Neural cell (in vitro differentiated cells): Measurements from ENCODE around the gene SPATA31C1. TPM values are rescaled to one million over a fixed set of nuclear protein-coding genes. Genes with fewer than 3 reads are reported as not detected.

Source experiments
- H2AFZ ChIP-seq: fragments of 200-600, 300-800 bp; sonication (generic), shearing (Covaris generic); 2 replicates; pipeline ENCODE4 v1.6.0; 2014; ENCODE audit warnings: low read depth, mild to moderate bottlenecking, antibody characterized with exemption, low read length, moderate library complexity
- H3F3A ChIP-seq: fragments of 200-600 bp; shearing (Covaris generic); 2 replicates; pipeline ENCODE4 v1.6.1; 2016; ENCODE audit warnings: mild to moderate bottlenecking, moderate library complexity, mixed read lengths, antibody characterized with exemption, low read length; ENCODE audit not compliant: insufficient read depth, poor library complexity, severe bottlenecking
- H3K27ac ChIP-seq: fragments of 200-600, 300-800 bp; sonication (generic), shearing (Covaris generic); 2 replicates; pipeline ENCODE4 v1.5.1; 2014; ENCODE audit warnings: mild to moderate bottlenecking, low read length, moderate library complexity
- H3K27me3 ChIP-seq: fragments of 300-800, 200-600 bp; sonication (generic), shearing (Covaris generic); 2 replicates; pipeline ENCODE4 v1.6.0; 2014; ENCODE audit warnings: mild to moderate bottlenecking, low read depth, low read length, moderate library complexity; ENCODE audit not compliant: insufficient read depth
- H3K36me3 ChIP-seq: fragments of 300-800, 200-600 bp; sonication (generic), shearing (Covaris generic); 2 replicates; pipeline ENCODE4 v1.5.1; 2014; ENCODE audit warnings: mild to moderate bottlenecking, antibody characterized with exemption, low read length, moderate library complexity; ENCODE audit not compliant: insufficient read depth
- H3K4me2 ChIP-seq: fragments of 300-800, 200-600 bp; sonication (generic), shearing (Covaris generic); 2 replicates; pipeline ENCODE4 v1.6.0; 2014; ENCODE audit warnings: mild to moderate bottlenecking, low read length
- H3K4me3 ChIP-seq: fragments of 300-800, 200-600 bp; sonication (generic), shearing (Covaris generic); 2 replicates; pipeline ENCODE4 v1.5.1; 2014; ENCODE audit warnings: mild to moderate bottlenecking, low read length, moderate library complexity
- H3K79me2 ChIP-seq: fragments of 200-600 bp; shearing (Covaris generic); replicated peaks from 2 replicates; pipeline ENCODE4 v1.6.0; 2014; ENCODE audit warnings: mild to moderate bottlenecking, low read length, moderate library complexity; ENCODE audit not compliant: insufficient read depth
- H3K9ac ChIP-seq: fragments of 300-800, 200-600 bp; sonication (generic), shearing (Covaris generic); 2 replicates; pipeline ENCODE4 v1.6.1; 2016; ENCODE audit warnings: mild to moderate bottlenecking, low read length, mixed read lengths
- H3K9me2 ChIP-seq: fragments of 200-600 bp; shearing (Covaris generic); 2 replicates; pipeline ENCODE4 v1.6.1; 2016; ENCODE audit warnings: mild to moderate bottlenecking, low read length, mixed read lengths; ENCODE audit not compliant: insufficient read depth
- H3K9me3 ChIP-seq: fragments of 200-600, 300-800 bp; sonication (generic), shearing (Covaris generic); 2 replicates; pipeline ENCODE4 v1.6.1; 2016; ENCODE audit warnings: mild to moderate bottlenecking, mixed run types, low read length, moderate library complexity, mixed read lengths
- H4K20me1 ChIP-seq: fragments of 200-600 bp; shearing (Covaris generic); 2 replicates; pipeline ENCODE4 v1.6.1; 2016; ENCODE audit warnings: mild to moderate bottlenecking, mixed run types; ENCODE audit not compliant: insufficient read depth
- CTCF ChIP-seq: fragments of 450-650 bp; IDR thresholded peaks from 2 replicates; pipeline ENCODE4 v1.5.1; 2014; ENCODE audit warnings: antibody characterized with exemption, mild to moderate bottlenecking, moderate library complexity; ENCODE audit not compliant: poor library complexity, severe bottlenecking
- EP300 ChIP-seq: fragments of 450-650 bp; conservative IDR thresholded peaks from 2 replicates; pipeline ENCODE4 v1.6.1; 2014; ENCODE audit warnings: antibody characterized with exemption, mild to moderate bottlenecking, moderate library complexity; ENCODE audit not compliant: poor library complexity, severe bottlenecking
- EZH2 ChIP-seq: fragments of 200-600, 300-800 bp; shearing (Covaris generic), sonication (generic); IDR thresholded peaks from 2 replicates; pipeline ENCODE4 v1.6.1; 2014; ENCODE audit warnings: antibody characterized with exemption, low read length, borderline replicate concordance, mild to moderate bottlenecking; ENCODE audit not compliant: insufficient read depth, poor library complexity, severe bottlenecking
- MXI1 ChIP-seq: fragments of 450-650 bp; conservative IDR thresholded peaks from 2 replicates; pipeline ENCODE4 v1.6.1; 2014; ENCODE audit warnings: antibody characterized with exemption, mild to moderate bottlenecking; ENCODE audit not compliant: poor library complexity, severe bottlenecking
- POLR2AphosphoS5 ChIP-seq: IDR thresholded peaks from 2 replicates; pipeline ENCODE4 v1.6.1; 2012
- RAD21 ChIP-seq: fragments of 450-650 bp; conservative IDR thresholded peaks from 2 replicates; pipeline ENCODE4 v1.6.1; 2014; ENCODE audit warnings: antibody characterized with exemption, mild to moderate bottlenecking, moderate library complexity
- REST ChIP-seq: IDR thresholded peaks from 2 replicates; pipeline ENCODE4 v1.6.1; 2012; ENCODE audit warnings: borderline replicate concordance
- SMC3 ChIP-seq: fragments of 450-650 bp; conservative IDR thresholded peaks from 2 replicates; pipeline ENCODE4 v1.6.1; 2014; ENCODE audit warnings: antibody characterized with exemption, mild to moderate bottlenecking, moderate library complexity; ENCODE audit not compliant: poor library complexity
- TAF1 ChIP-seq: IDR thresholded peaks from 2 replicates; pipeline ENCODE4 v1.6.1; 2012; ENCODE audit warnings: low read depth
- polyA plus RNA-seq: library from polyadenylated mRNA; depleted of rRNA; stranded (reverse); fragments of >200 nt; gene quantifications from 2 replicates; pipeline ENCODE4 v1.2.3, GENCODE V29; 2014

Gene SPATA31C1
- polyA plus RNA-seq, 1 donor from 2014 or later, result not detected

GRCh38 chr9:87873607-87874303 lies 44.0 kb upstream of the SPATA31C1 start:
- Histone ChIP-seq H3K79me2 (no peaks in the 10 kb centered on the region), H4K20me1 (no peaks in the 10 kb centered on the region), H3K4me2 (no peak overlapping the region), H3K9me3 (no peaks in the 10 kb centered on the region), H3K9ac (no peak overlapping the region), H3K27ac (no peak overlapping the region), H3K9me2 (no peaks in the 10 kb centered on the region), H3K4me3 (no peak overlapping the region), H2AFZ (no peak overlapping the region), H3K27me3 (no peaks in the 10 kb centered on the region), H3F3A (no peaks in the 10 kb centered on the region), H3K36me3 (no peaks in the 10 kb centered on the region)
- no peak for TF ChIP-seq MXI1
- no peak for TF ChIP-seq POLR2AphosphoS5
- TF ChIP-seq CTCF, result no peak
- TF ChIP-seq REST, result no peak
- no peak for TF ChIP-seq SMC3
- TF ChIP-seq EZH2, result no peak
- TF ChIP-seq EP300, result no peak
- no peak for TF ChIP-seq TAF1
- no peak for TF ChIP-seq RAD21

- Histone ChIP-seq H3K9me2 (no peaks in the 10 kb centered on the region), H3F3A (no peaks in the 10 kb centered on the region), H4K20me1 (no peaks in the 10 kb centered on the region), H3K9ac (no peak overlapping the region), H3K79me2 (no peaks in the 10 kb centered on the region), H3K9me3 (no peaks in the 10 kb centered on the region), H3K36me3 (no peaks in the 10 kb centered on the region), H3K4me2 (no peak overlapping the region), H3K4me3 (no peak overlapping the region), H2AFZ (no peak overlapping the region), H3K27ac (no peak overlapping the region), H3K27me3 (no peaks in the 10 kb centered on the region)
- TF ChIP-seq RAD21, result no peak
- TF ChIP-seq EP300, result no peak
- no peak for TF ChIP-seq SMC3
- no peak for TF ChIP-seq EZH2
- no peak for TF ChIP-seq REST
- no peak for TF ChIP-seq MXI1
- TF ChIP-seq CTCF, result no peak
- no peak for TF ChIP-seq POLR2AphosphoS5
- TF ChIP-seq TAF1, result no peak
These were observed 43.5 kb upstream of the SPATA31C1 start for GRCh38 chr9:87874304-87874623.
